ENCODE results near the gene DAGLB. TPM values are rescaled to one million over a fixed set of nuclear protein-coding genes. Genes with fewer than 3 reads are reported as not detected.

DAGLB gene
- total RNA-seq, 3 donors from 2014 or later (not counting 1 experiment from before 2014, with no cell fraction given), result 20.3 to 25.6 (median 25.2) TPM

- TF ChIP-seq CTCF (IDR thresholded peaks at IDR 0.05), result no peak
- Mint-ChIP-seq H3K36me3 (no peaks in the 10 kb centered on the region), H3K4me3 (peak overlapping the region; percentile 13), H3K4me1 (peaks cover 11 to 18% of the 10 kb centered on the region in 2 donors), H3K27me3 (ENCODE audit: low read depth in 2 of 2) (peaks cover 0 to 3% of the 10 kb centered on the region in 2 donors), H3K27ac (no peak overlapping the region), H3K9me3 (no peaks in the 10 kb centered on the region)
- Histone ChIP-seq H3K27ac (ENCODE audit: low read length) (no peak overlapping the region), H3K36me3 (ENCODE audit: control insufficient read depth, insufficient read depth, low read length) (no peaks in the 10 kb centered on the region), H3K4me3 (ENCODE audit: low read length) (no peak overlapping the region), H3K4me1 (ENCODE audit: control insufficient read depth, insufficient read depth, low read length) (peaks cover 17% of the 10 kb centered on the region), H3K9me3 (ENCODE audit: control insufficient read depth, insufficient read depth, low read length) (no peaks in the 10 kb centered on the region), H3K27me3 (ENCODE audit: control insufficient read depth, insufficient read depth, low read length) (no peaks in the 10 kb centered on the region)
- intact Hi-C loops (cut with micrococcal nuclease), result no loop called here
- WGBS (ENCODE audit: insufficient coverage), result 96% methylated on average over 4 of the region's 4 CpGs
- no peak for DNase-seq
- ATAC-seq, result no peak
Observed at GRCh38 chr7:6487184-6487545, 39.4 kb upstream of the DAGLB start.

- no peaks in the 10 kb centered on the region for H3K36me3 Mint-ChIP-seq
- H3K4me3 Mint-ChIP-seq, result no peak overlapping the region
- no peak for DNase-seq
Observed at GRCh38 chr7:6486438-6487183, 38.9 kb upstream of the DAGLB start.

GRCh38 chr7:6482743-6483119, 35.0 kb upstream of the DAGLB start:
- H3K27me3 ChIP-seq (ENCODE audit: control insufficient read depth, insufficient read depth, low read length), result no peaks in the 10 kb centered on the region
- 40% methylated on average over 6 of the region's 6 CpGs for WGBS (ENCODE audit: insufficient coverage)
- Mint-ChIP-seq H3K27me3 (ENCODE audit: low read depth in 2 of 2) (no peaks in the 10 kb centered on the region), H3K4me1 (peaks cover 50 to 57% of the 10 kb centered on the region in 2 donors), H3K36me3 (no peaks in the 10 kb centered on the region), H3K9me3 (no peaks in the 10 kb centered on the region), H3K4me3 (peak overlapping the region; percentile 96), H3K27ac (peak overlapping the region; percentile 87 to 88)
- DNase-seq (no peak), ATAC-seq (no peak)
- H3K27ac ChIP-seq (ENCODE audit: low read length), result peak overlapping the region; percentile 73
- intact Hi-C loops (cut with micrococcal nuclease), result no loop called here
- H3K4me3 ChIP-seq (ENCODE audit: low read length), result peak overlapping the region; percentile 90
- H3K4me1 ChIP-seq (ENCODE audit: control insufficient read depth, insufficient read depth, low read length), result peaks cover 52% of the 10 kb centered on the region
- TF ChIP-seq CTCF (IDR thresholded peaks at IDR 0.05), result no peak
- H3K36me3 ChIP-seq (ENCODE audit: control insufficient read depth, insufficient read depth, low read length), result no peaks in the 10 kb centered on the region
- H3K9me3 ChIP-seq (ENCODE audit: control insufficient read depth, insufficient read depth, low read length), result no peaks in the 10 kb centered on the region

More at GRCh38 chr7:6486438-6487183, 38.9 kb upstream of the DAGLB start:
- Histone ChIP-seq H3K9me3 (ENCODE audit: control insufficient read depth, insufficient read depth, low read length) (no peaks in the 10 kb centered on the region), H3K27ac (ENCODE audit: low read length) (no peak overlapping the region), H3K27me3 (ENCODE audit: control insufficient read depth, insufficient read depth, low read length) (no peaks in the 10 kb centered on the region), H3K4me1 (ENCODE audit: control insufficient read depth, insufficient read depth, low read length) (peaks cover 21% of the 10 kb centered on the region), H3K36me3 (ENCODE audit: control insufficient read depth, insufficient read depth, low read length) (no peaks in the 10 kb centered on the region), H3K4me3 (ENCODE audit: low read length) (no peak overlapping the region)
- H3K27ac Mint-ChIP-seq, result no peak overlapping the region
- ATAC-seq, result no peak
- H3K4me1 Mint-ChIP-seq, result peaks cover 14 to 21% of the 10 kb centered on the region in 2 donors
- H3K27me3 Mint-ChIP-seq (ENCODE audit: low read depth in 2 of 2), result peaks cover 0 to 3% of the 10 kb centered on the region in 2 donors
- 96% methylated on average over 19 of the region's 19 CpGs for WGBS (ENCODE audit: insufficient coverage)
- TF ChIP-seq CTCF (IDR thresholded peaks at IDR 0.05), result no peak
- H3K9me3 Mint-ChIP-seq, result no peaks in the 10 kb centered on the region
- intact Hi-C loops (cut with micrococcal nuclease), result no loop called here

- Mint-ChIP-seq H3K4me1 (peaks cover 54 to 61% of the 10 kb centered on the region in 2 donors), H3K27ac (peak overlapping the region; percentile 87 to 88), H3K27me3 (ENCODE audit: low read depth in 2 of 2) (no peaks in the 10 kb centered on the region), H3K9me3 (no peaks in the 10 kb centered on the region), H3K36me3 (no peaks in the 10 kb centered on the region), H3K4me3 (peak overlapping the region; percentile 96)
- H3K27ac ChIP-seq (ENCODE audit: low read length), result no peak overlapping the region
- no peaks in the 10 kb centered on the region for H3K9me3 ChIP-seq (ENCODE audit: control insufficient read depth, insufficient read depth, low read length)
- no peak overlapping the region for H3K4me3 ChIP-seq (ENCODE audit: low read length)
- 90% methylated on average over 4 of the region's 4 CpGs for WGBS (ENCODE audit: insufficient coverage)
- no peaks in the 10 kb centered on the region for H3K27me3 ChIP-seq (ENCODE audit: control insufficient read depth, insufficient read depth, low read length)
- intact Hi-C loops (cut with micrococcal nuclease), result no loop called here
- no peak for ATAC-seq
- TF ChIP-seq CTCF (IDR thresholded peaks at IDR 0.05), result no peak
- no peak for DNase-seq
- H3K36me3 ChIP-seq (ENCODE audit: control insufficient read depth, insufficient read depth, low read length), result no peaks in the 10 kb centered on the region
- H3K4me1 ChIP-seq (ENCODE audit: control insufficient read depth, insufficient read depth, low read length), result peaks cover 52% of the 10 kb centered on the region
Observed at GRCh38 chr7:6482307-6482706, 34.6 kb upstream of the DAGLB start.
